Fibroblast of lung (primary cell): Measurements from ENCODE around the gene APOC4. TPM values are rescaled to one million over a fixed set of nuclear protein-coding genes. Genes with fewer than 3 reads are reported as not detected.

Source experiments
- DNase-seq, 2 donors: peaks; one replicate each; pipeline versions ENCODE4 v3.0.0 to v3.0.0-alpha.2; 2010; ENCODE audit warnings: low read depth in 2 of 2
- H2AFZ ChIP-seq: 2 replicates; pipeline ENCODE4 v1.5.1; 2012; ENCODE audit warnings: low read length, control low read depth, inconsistent platforms
- H3K27ac ChIP-seq: 2 replicates; pipeline ENCODE4 v1.5.1; 2011; ENCODE audit warnings: low read length, control low read depth; ENCODE audit not compliant: insufficient read depth
- H3K27me3 ChIP-seq: 2 replicates; pipeline ENCODE4 v1.5.1; 2011; ENCODE audit warnings: mild to moderate bottlenecking, low read length; ENCODE audit not compliant: control insufficient read depth, insufficient read depth
- H3K36me3 ChIP-seq: 2 replicates; pipeline ENCODE4 v1.5.1; 2011; ENCODE audit warnings: low read length; ENCODE audit not compliant: control insufficient read depth, insufficient read depth
- H3K4me1 ChIP-seq: 2 replicates; pipeline ENCODE4 v1.5.1; 2011; ENCODE audit warnings: low read length; ENCODE audit not compliant: control insufficient read depth, insufficient read depth; ENCODE audit errors: extremely low read depth
- H3K4me2 ChIP-seq: 2 replicates; pipeline ENCODE4 v1.5.1; 2011; ENCODE audit warnings: low read length, control low read depth; ENCODE audit not compliant: insufficient read depth; ENCODE audit errors: extremely low read depth
- H3K4me3 ChIP-seq, 4 experiments: fragments of 200-600 bp in 1 of 4; sonication (generic) in 1 of 4; replicated peaks in 1 of 4; 2 replicates each; pipeline ENCODE4 v1.5.1; 2011 to 2016; ENCODE audit warnings: low read length in 4 of 4, low read depth in 3 of 4, mild to moderate bottlenecking in 3 of 4, control low read depth in 2 of 4, inconsistent platforms in 1 of 4, mixed read lengths in 1 of 4; ENCODE audit not compliant: insufficient read depth in 1 of 4; ENCODE audit errors: control extremely low read depth in 1 of 4
- H3K79me2 ChIP-seq: 2 replicates; pipeline ENCODE4 v1.5.1; 2012; ENCODE audit warnings: mild to moderate bottlenecking, low read length, inconsistent platforms; ENCODE audit not compliant: control insufficient read depth, insufficient read depth
- H3K9ac ChIP-seq: 2 replicates; pipeline ENCODE4 v1.5.1; 2011; ENCODE audit warnings: mild to moderate bottlenecking, low read length, control low read depth; ENCODE audit not compliant: insufficient read depth
- H3K9me3 ChIP-seq: 2 replicates; pipeline ENCODE4 v1.5.1; 2012; ENCODE audit warnings: low read depth, low read length; ENCODE audit not compliant: control insufficient read depth, insufficient read depth
- H4K20me1 ChIP-seq: 2 replicates; pipeline ENCODE4 v1.5.1; 2011; ENCODE audit warnings: low read length; ENCODE audit not compliant: control insufficient read depth, insufficient read depth; ENCODE audit errors: extremely low read depth
- EZH2 ChIP-seq: IDR thresholded peaks from 2 replicates; pipeline ENCODE4 v1.5.1; 2012; ENCODE audit warnings: low read length, control low read depth, mild to moderate bottlenecking; ENCODE audit errors: missing control alignments
- polyA plus RNA-seq, 2 donors: library from polyadenylated mRNA; depleted of rRNA in 1 of 2; stranded (reverse) in 1 of 2; unstranded in 1 of 2; fragments of >200 nt; gene quantifications; 2 replicates each; pipeline ENCODE4 v1.2.1, GENCODE V29; 2011 to 2012; ENCODE audit warnings: missing spikeins in 1 of 2
- total RNA-seq: library from RNA; depleted of rRNA; stranded (reverse); fragments of >200 nt; gene quantifications from 2 replicates; pipeline ENCODE4 v1.2.1, GENCODE V29; 2014
- TF ChIP-seq, protein P1 (sequence below), 2 donors: IDR thresholded peaks in 1 of 2; conservative IDR thresholded peaks in 1 of 2; 1 replicate in 1 of 2; 2 replicates in 1 of 2; pipeline ENCODE4 v1.5.1; 2011 to 2012; ENCODE audit warnings: low read length in 2 of 2, control low read depth in 1 of 2, inconsistent platforms in 1 of 2, low read depth in 1 of 2, mild to moderate bottlenecking in 1 of 2

APOC4 gene
- total and polyA plus RNA-seq, 2 donors (not counting 1 experiment from before 2014, with no cell fraction given): not detected

DNA sequence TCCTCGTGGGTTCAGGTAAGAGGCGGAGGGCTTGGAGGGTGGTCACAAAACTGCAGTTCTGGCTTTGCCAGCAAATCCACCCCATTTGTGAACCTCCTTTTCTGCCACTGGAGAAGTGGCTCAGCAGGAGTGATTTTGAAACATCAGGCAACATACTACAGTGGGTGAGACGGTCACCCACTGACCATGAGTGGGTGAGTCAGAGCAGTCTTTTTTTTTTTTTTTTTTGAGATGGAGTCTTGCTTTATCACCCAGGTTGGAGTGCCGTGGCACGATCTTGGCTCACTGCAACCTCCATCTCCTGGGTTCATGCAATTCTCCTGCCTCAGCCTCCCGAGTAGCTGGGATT, 48.0 kb upstream of the APOC4 start:
- no peak for DNase-seq
- Histone ChIP-seq H3K9me3 (no peaks in the 10 kb centered on the region), H3K27me3 (no peaks in the 10 kb centered on the region), H4K20me1 (no peaks in the 10 kb centered on the region), H3K27ac (no peak overlapping the region), H3K4me3 (no peak overlapping the region), H3K36me3 (peaks cover 21% of the 10 kb centered on the region), H2AFZ (no peak overlapping the region), H3K4me2 (no peak overlapping the region), H3K4me1 (peaks cover 15% of the 10 kb centered on the region), H3K9ac (no peak overlapping the region), H3K79me2 (peaks cover 27% of the 10 kb centered on the region)
- TF ChIP-seq, protein P1, sequence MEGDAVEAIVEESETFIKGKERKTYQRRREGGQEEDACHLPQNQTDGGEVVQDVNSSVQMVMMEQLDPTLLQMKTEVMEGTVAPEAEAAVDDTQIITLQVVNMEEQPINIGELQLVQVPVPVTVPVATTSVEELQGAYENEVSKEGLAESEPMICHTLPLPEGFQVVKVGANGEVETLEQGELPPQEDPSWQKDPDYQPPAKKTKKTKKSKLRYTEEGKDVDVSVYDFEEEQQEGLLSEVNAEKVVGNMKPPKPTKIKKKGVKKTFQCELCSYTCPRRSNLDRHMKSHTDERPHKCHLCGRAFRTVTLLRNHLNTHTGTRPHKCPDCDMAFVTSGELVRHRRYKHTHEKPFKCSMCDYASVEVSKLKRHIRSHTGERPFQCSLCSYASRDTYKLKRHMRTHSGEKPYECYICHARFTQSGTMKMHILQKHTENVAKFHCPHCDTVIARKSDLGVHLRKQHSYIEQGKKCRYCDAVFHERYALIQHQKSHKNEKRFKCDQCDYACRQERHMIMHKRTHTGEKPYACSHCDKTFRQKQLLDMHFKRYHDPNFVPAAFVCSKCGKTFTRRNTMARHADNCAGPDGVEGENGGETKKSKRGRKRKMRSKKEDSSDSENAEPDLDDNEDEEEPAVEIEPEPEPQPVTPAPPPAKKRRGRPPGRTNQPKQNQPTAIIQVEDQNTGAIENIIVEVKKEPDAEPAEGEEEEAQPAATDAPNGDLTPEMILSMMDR (conservative IDR thresholded peaks at IDR 0.05 in 1 of 2, IDR thresholded peaks at IDR 0.05 in 1 of 2; ENCODE audit: low read depth in 1 of 2, low read length in 2 of 2): no peak
- TF ChIP-seq EZH2: no peak

- H3K27ac ChIP-seq: no peak overlapping the region
- H3K27me3 ChIP-seq: no peaks in the 10 kb centered on the region
- no peak overlapping the region for H3K4me2 ChIP-seq
- DNase-seq: no peak
- peaks cover 27% of the 10 kb centered on the region for H3K79me2 ChIP-seq
- H2AFZ ChIP-seq: no peak overlapping the region
- H3K4me1 ChIP-seq: peaks cover 10% of the 10 kb centered on the region
- no peaks in the 10 kb centered on the region for H3K9me3 ChIP-seq
- no peak overlapping the region for H3K4me3 ChIP-seq
- peaks cover 21% of the 10 kb centered on the region for H3K36me3 ChIP-seq
- TF ChIP-seq, protein P1 (conservative IDR thresholded peaks at IDR 0.05 in 1 of 2, IDR thresholded peaks at IDR 0.05 in 1 of 2; ENCODE audit: low read depth in 1 of 2, low read length in 2 of 2): no peak
- TF ChIP-seq EZH2: no peak
- H4K20me1 ChIP-seq: no peaks in the 10 kb centered on the region
- H3K9ac ChIP-seq: no peak overlapping the region
These were observed 47.1 kb upstream of the APOC4 start for GRCh38 chr19:44894946-44895345.

- no peak overlapping the region for H3K4me3 ChIP-seq
- no peaks in the 10 kb centered on the region for H4K20me1 ChIP-seq
- H3K4me2 ChIP-seq: no peak overlapping the region
- H3K9ac ChIP-seq: no peak overlapping the region
- peaks cover 1% of the 10 kb centered on the region for H3K4me1 ChIP-seq
- no peak overlapping the region for H2AFZ ChIP-seq
- DNase-seq: no peak
- TF ChIP-seq, protein P1 (conservative IDR thresholded peaks at IDR 0.05 in 1 of 2, IDR thresholded peaks at IDR 0.05 in 1 of 2; ENCODE audit: low read depth in 1 of 2, low read length in 2 of 2): no peak
- no peak for TF ChIP-seq EZH2
- no peak overlapping the region for H3K27ac ChIP-seq
- H3K36me3 ChIP-seq: peaks cover 28% of the 10 kb centered on the region
- H3K27me3 ChIP-seq: no peaks in the 10 kb centered on the region
- H3K9me3 ChIP-seq: no peaks in the 10 kb centered on the region
- H3K79me2 ChIP-seq: peaks cover 10% of the 10 kb centered on the region
These were observed 44.2 kb upstream of the APOC4 start for GRCh38 chr19:44897835-44898234.
